ENCODE data around the gene UBE2L5.

Gene UBE2L5

DNA sequence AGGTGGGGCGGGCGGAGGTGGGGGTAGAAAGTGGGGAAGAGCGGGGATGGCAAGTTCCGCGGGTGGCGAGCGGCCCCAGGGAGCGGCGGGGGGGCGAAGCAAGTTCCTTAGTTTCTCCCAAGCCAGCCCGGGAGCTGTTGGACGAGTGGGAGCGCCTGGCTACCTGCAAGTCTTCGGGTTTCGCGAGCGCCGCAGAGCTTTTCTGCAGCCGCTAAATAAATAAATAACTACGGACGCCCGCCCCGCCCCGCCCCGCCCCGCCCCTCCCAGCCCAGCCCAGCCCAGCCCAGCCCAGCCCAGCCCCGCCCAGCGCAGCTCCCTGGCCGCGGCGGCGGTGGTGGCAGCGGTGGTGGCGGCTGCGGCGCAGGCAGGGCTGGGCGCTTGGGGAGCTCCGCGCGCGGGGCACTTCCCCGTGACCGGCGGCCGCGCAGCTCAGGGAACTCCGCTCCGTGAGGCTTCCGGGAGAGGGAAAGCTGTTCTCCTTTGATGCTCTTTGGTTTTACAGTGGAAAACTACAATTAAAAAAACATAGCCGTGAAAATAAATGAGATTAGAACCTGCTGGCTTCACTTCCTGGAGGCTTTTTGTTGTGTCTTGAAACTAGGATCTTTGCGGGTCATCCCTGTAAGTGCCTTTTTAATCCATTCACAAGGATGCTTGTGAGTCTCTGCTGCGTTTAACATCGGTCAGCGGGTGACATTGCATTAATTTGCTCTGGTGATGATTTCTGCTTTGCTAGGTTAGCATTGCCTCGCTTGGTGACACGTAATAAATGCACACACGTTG lies at the start of gene UBE2L5:
UBE2L5 (plus strand) TSS at position 440 of the 786 bp plus-strand sequence. CDS start 5,498 bp downstream, outside the sequence.
- DNase-seq = peak; percentile 89

DNA sequence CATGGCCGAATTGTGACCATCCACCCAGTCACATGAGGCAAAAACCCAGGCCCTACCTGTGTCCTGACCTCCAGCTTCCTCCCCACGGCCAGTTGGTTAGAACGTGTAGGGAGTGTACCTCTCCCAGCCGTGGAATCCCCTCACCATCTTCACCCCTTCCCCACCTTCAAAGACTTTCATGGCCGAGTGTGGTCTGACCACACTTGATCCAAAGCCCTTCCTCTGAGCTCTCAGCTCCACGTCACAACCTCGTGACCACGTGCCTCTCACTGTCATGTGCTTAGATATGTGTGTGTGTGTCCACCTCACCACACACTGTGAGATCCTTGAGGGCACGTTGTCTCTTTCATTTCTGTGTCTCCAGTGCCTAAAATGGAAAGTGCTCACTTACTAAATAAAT lies 48.6 kb upstream of the UBE2L5 start:
- peak; percentile 79 for DNase-seq

DNA sequence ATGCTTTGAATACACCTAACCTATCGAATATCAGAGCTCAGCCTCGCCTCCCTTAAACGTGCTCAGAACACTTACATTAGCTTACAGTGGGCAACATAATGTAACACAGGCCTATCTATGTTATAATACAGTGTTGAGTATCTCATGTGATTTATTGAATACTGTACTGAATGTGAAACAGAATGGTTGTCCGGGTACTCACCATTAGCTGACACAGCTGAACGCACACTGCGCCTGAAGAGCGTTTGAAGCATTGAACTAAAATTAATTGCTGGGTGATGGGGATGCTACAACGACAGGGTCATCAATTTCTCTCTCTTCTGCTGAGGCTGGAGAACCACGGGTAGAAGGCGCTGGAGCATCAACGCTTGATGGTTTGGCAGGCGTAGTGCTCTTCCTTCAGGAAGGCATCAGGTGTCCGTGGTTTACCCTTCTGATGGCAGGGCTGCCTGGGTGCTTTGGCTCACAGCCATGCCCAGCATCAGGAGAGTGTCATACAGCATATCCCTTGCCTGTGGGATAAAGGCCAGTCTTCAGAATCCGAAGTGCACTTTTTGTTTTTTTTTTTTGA lies 46.9 kb upstream of the UBE2L5 start:
- no peak for DNase-seq

DNA sequence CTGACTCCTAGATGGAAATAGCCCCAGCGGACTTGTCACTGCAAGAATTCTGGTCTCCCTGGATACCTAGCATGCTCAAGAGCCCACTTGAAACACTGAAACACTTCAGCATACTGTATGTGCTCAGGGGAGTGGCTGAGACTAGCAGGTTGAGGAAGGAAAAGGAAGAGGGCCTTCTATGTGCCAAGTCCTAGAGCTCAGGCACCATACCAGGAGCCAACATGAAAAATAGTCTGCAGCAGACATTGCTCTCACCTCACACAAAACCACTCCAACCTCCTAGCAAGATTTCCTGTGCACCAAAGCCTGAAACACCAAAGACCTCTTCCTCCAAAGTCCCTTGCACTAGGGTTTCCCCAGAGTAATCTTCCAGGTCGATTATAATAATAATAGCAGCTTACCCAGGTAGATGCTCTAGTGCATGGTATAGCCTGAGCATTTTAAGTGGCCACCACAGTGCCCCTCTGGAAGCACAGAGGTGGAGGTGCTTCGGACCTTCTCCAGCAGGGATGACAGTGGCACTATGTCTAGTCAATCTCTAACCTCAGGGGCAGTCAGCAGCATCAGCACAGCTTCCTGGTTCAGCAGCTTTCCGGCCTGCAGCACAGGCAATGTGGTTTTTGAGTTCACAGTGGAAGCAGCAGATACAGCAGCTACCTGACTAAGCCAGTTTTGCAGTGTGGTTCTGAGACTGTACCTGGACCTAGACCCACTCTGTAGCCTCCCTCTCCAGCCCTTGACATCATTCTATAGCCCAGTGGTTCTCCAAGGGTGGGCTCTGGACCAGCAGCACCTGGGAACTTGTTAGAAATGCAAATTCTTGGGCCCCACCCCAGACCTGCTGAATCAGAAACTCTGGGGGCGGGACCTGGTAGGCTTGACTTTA lies 45.6 kb upstream of the UBE2L5 start:
- peak; percentile 88 for DNase-seq

DNA sequence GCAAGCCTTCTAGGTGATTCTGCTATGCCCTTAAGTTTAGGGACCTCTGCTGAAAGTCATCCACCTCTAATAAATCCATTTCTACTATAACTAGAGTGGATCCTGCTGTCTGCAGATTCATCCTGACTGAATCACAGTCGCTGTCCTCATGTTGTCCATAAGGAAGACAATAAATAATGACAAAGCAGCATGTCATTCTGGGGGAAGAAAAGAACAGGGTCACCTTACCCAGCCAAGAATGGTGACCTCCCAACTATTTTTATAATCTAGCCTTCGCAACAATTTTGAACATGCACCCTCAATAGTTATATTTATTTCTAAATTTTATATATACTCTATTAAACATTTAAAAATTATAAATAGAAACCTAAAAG lies 45.0 kb upstream of the UBE2L5 start:
- no peak for DNase-seq

DNA sequence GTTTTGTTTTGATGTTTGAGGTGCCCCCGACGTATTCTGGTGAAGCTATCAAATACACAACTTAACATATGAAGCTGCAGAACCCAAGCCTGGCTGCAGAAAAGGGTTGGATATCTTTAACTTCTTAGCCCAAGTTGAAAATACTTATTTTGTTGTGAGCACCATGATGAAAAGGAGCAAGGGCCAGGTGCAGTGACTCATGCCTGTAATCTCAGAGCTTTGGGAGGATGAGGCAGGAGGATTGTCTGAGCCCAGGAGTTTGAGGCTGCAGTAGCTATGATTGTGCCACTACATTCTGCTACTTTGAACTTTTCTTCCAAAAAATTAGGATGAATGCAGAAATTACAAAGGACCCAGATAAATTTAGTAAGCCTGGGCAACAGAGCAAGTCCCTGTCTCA lies 44.1 kb upstream of the UBE2L5 start:
- DNase-seq = no peak

DNA sequence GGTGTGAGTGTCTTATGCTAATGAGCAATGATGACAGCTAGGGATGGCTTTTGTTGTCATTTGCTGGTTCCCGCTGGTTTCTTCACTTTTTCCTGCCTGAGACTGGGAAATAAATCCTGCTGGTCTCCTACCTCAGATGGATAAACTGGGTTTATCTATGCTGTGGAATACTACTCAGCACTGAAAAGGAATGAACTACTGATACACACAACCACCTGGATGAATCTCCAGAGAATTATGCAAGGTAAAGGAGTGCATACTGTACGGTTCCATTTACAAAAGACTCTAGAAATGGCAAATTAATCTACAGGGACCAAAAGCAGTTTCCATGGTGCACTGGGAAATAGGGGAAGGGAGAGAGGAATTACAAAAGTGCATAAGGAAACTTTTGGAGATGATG lies 41.2 kb upstream of the UBE2L5 start:
- no peak for DNase-seq

DNA sequence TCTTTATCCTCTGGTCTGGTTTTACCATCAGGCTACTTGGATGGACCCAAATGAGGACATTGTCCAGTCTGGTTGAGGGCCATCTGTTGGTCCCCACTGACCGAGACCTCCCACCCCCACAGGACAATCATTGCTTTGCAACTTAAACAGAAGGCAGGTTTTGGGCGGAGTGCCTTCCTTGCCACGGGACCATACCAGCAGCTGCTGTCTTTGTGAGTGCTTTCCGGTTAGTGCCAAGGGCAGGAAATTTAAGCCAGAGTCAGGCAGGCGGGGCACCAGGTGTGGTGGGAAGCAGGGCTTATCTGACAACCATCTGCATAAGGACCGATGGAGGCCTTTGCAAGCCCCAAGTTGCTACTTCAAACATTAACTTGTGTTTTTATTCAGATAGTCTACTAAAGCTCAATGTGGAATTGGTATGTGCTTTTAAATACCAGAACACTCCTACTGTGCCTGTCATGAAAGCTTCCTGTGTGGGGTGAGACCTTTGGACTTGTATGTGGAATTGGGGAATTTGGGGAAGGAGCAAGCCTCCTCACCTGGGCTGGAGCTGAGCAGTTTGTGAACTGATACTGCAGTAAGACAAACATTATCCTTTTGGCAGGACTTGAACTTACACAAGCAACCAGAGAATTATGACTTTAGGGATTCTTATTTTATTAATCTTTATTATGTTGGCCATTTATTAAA lies 39.3 kb upstream of the UBE2L5 start:
- no peak for DNase-seq

DNA sequence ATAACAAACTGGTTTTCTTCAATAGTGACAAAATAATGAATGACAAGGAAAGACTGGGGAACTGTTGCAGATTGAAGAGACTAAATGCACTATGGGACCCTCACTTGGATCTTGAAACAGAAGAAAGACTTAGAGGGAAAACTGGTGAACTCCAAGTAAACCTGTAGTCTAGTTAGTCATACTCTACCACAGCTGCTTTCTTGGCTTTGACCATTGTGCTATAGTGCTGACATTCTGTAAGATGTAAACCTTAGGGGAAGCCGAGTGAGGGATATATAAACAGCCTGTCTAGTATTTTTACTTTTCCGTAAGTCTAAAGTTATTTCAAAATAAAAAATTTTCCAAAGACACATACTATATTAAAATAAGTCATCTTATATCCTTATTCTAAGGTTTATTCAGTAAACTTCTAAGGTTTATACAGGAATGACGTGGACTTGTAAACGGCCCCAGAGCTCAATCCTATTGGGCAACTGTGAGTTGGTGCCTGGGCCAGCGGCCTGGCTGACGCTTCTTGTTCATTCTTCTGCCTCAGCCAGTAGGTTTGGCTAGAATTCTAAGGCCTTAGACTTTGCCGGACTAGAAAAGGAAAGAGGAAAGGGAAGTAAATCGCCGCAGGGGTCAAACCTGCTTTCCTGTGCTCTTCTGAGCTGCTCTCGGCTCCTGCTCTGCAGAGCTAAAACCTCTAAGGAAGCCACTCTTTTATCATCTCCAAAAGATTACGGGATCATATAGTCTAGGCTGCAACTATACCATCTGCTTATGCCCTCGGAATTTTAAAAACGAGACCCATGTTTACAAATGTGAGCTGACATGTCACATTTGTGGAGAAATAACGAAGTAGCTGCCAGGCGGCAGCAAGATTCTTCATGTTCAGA lies 33.6 kb upstream of the UBE2L5 start:
- no peak for DNase-seq

DNA sequence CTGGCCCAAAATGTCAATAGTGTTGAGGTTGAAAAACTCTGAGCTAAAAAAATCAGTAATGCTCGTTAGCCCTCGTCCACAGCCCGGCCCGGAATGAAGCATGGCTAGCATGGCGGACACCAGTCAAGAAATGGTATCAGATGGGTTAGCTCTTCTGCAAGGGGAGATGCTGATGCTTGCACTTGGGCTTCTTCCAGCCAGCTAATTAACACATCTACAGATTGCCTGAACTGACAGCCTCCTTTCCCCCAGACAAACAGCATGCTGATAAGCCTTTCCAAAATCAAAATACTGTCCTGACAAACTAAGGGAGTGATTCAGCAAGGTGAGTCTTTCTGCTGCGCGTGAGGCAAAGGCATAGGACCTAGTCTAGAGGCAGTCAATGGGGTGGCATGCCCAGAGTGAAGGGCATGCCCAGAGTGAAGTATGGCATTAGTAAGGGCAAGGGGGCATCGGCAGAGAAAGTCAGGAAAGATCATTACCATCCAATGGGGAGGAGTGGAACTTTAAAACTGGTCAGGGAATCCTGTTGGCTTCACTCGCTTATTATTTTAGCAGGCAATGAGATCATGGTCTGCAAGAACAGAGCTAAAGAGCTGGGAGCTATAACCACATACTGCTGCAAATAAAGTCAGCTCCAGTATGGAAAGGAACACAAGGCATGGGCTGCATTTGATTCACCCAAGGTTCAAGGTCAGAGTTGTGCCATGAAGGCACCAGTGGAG lies 30.2 kb upstream of the UBE2L5 start:
- no peak for DNase-seq

DNA sequence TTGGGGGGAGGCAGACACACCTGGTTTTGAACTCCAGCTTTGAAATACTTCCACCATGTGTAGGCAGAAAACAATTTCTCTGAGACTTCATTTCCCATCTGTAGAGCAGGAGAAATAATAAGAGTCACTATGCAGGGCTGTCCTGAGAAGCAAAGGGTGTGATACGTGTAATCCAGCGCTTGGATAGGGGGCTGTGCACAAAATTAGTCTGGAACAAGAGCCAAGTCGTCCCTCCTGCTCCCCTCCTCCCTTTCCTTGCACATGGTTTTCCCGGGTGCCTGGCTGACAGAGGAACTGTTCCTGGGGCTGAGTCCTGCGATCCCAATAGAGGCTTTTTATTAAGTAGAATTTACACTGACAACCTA lies 29.6 kb upstream of the UBE2L5 start:
- DNase-seq = no peak

DNA sequence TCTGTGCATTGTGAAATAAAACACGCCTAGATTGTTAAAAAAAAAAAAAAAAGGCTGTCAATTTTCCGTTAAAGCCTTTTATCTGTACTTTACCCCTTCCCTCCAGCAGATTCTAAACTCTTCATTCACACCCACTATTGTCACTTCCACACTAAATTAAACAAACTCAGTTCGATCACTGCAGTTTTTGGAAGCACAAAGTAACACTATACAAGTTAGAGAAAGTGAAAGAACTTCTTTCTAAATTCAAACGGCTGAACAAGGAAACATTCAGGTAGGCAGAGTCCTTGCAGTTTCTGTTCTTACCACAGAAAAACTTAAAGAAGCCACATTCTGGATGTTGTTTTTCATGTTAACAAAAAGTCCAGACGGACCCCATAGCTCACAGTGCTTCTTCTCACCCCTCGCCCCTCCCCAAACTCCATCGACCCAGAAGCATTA lies 27.5 kb upstream of the UBE2L5 start:
- no peak for DNase-seq

DNA sequence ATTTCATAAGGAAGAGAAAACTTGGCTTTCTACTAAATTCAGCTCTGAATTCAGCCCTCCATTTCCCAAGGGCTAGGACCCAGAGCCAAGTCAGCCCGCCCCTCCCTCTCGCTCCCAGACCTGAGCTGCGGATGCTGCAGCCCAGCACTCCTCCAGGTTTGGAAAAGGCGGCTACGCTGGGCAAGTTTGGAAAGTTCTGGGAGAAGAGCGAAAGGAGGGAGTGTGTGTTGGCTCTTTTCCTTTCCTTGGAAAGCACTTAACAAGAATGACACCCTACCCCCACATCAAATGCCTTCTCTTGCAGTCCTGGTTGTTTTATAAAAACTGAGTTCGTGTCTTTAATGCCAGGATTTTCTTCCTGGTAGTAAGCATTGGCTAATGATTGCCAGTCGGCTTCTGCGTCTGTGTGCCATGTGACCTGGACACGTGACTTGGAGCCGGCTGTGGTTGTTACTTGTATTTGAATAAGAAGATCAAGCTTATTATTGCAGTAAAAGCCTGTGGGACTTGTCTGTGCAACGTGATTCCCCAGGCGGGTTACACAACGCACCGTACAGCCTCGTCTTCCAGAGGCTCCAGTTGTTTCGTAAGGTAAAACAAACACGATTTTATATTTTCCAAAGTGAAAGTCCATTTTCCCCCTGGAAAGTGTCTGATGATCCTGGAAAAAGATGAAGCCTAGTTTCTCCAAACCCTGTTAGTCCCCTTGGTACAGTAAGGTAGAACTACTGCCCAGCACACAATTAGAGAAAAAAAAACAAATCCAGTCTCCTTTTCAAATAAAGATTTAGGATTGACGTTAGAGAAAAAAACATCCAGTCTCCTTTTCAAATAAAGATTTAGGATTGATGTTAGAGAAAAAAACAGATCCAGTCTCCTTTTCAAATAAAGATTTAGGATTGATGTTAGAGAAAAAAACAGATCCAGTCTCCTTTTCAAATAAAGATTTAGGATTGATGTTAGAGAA lies 26.8 kb upstream of the UBE2L5 start:
- DNase-seq = peak; percentile 88

DNA sequence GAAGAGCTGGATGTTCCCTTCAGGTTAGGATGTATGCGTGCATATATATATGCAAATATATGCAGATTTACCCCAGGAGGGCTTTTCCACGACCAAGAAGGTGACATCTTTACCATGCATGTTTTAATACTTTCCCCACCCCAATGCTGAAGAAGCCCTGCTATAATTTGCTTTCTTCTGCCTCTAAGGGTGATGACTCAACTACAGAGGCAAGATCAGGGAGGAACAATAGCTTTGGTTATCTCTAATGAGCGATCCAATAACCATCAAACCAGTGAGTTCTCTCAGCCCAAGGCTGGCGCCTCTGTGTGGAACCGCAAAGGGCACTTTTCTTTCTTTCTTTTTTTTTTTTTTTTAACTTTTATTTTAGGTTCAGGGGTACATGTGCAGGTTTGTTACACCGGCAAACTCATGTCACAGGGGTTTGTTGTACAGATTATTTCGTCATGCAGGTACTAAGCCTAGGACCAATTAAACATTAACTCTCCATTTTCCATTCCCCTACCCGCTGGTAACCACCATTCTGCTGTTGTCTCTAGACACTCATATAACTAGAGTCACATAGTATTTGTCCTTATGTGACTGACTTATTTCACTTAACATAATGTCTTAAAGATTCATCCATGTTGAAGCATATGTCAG lies 25.7 kb upstream of the UBE2L5 start:
- DNase-seq = no peak

DNA sequence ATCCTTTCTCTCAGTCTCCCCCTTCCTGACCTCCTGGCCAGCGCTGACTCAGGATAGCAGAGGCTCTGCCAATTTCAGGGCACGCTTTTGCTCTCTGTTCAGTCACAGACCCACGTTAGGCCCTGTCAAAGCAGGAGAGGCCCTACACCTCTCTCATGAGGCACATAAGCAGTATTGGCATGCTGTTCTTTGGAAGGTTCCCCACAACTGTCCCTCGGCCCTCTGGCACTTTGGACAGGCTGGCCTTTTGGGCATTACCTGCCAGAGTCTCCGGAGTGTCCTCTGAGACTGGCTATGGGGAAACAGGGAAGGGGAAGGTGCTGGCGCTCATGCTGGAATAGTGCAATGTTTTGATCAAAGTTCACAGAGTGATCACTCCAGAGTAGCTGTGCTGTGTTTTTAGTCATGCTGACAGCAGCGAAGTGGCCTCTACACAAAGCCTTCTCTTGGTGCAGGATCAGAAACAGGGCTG lies 23.7 kb upstream of the UBE2L5 start:
- no peak for DNase-seq

DNA sequence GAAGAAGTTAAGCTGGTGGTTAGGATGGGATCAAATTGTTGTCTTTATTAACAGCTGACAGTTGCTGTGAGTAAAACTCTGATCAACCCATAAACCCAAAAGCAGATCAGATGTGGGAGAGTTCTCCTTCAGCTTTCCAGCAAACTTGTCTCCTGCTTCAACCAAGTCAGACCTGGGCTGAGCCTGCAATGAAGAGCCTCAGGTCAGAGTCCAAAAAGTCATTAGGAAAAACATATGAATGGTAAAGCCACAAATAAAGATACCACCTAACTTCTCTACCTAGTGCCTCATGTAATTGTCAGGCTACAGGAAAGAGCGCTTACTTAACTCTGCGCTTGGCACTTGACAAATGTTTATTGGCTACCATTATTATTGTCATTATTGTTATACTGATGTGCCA lies 21.9 kb upstream of the UBE2L5 start:
- DNase-seq = no peak

DNA sequence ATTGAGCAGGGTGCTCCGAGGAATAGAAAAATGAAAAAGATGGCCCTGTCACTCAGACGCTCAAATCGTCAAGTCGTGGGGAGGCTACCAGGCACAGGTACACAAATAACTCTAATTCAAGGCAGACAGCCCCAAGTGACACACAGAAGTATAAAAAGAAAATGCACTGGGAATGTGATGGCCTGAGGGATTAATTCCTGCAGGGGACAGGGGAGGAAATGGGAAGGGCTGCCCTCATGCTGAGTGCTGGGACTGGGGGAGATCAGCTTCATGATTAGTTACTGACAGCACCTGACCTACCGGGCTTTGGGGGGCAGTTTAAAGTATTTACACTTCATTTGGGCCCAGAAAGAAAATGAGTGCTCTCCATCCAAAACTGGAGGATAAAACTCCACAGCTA lies 20.9 kb upstream of the UBE2L5 start:
- no peak for DNase-seq

DNA sequence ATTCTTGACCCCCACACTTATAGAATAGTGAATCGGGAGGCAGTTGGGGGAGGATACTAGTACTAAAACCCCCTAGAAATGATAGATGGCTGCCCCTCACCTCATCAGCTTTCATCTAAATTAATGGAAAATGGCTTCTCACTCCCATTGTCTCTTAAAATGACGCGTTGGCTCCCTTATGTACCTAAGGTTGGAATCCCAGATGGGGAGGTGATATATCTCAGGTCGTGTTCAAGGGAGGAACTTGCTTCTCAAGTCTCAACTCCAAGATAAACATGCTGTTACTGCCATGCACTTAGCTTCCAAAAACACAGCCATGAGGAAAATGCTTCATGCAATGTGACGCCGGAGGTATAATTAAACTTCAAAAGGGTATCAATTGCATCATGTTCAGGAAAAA lies 18.8 kb upstream of the UBE2L5 start:
- DNase-seq = no peak

DNA sequence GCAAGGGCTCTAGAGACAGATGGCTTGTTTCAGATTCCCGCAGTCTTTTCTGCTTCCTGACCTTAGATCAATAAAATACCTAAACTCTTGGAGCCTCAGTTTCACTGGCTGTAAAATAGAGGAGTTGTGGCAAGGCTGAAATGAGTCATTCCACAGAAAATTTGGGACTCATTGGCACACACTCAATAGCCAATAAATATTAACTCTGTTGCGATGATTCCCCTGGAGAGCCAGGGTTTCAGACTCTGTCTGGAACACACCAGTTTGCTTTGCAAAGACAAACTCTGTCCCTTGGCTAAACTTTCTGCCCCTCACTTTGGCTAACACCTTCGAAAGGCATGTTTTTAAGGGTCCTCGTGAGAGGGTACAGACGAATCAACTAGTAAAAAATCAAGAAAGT lies 18.1 kb upstream of the UBE2L5 start:
- no peak for DNase-seq

Measured in activated effector memory CD4-positive, alpha-beta T cell treated with anti-CD3 and anti-CD28 coated beads, Interleukin-2, amount 50 U/mL, for 16 hours (primary cell).